ENCODE data around the gene MPP2.

- no peak for TF ChIP-seq CBFA2T3 (IDR thresholded peaks at IDR 0.05)
- TF ChIP-seq HCFC1 (IDR thresholded peaks at IDR 0.05; ENCODE audit: low read depth, low read length) = no peak
- TF ChIP-seq ZBTB26 (CRISPR knock-in tag; IDR thresholded peaks at IDR 0.05) = no peak
- TF ChIP-seq CTCF (IDR thresholded peaks at IDR 0.05 in 2 of 3, conservative IDR thresholded peaks at IDR 0.05 in 1 of 3; ENCODE audit: insufficient read depth in 2 of 3, low read depth in 1 of 3, low read length in 3 of 3) = no peak
- TF ChIP-seq RFX5 (IDR thresholded peaks at IDR 0.05; ENCODE audit: low read depth, low read length) = no peak
- TF ChIP-seq KDM1A (IDR thresholded peaks at IDR 0.05) = no peak
- no peak for TF ChIP-seq ZBTB17 (CRISPR knock-in tag; IDR thresholded peaks at IDR 0.05)
Measured at GRCh38 chr17:43856141-43856540, 51.2 kb downstream of the MPP2 start.

All from K562 (cell line).